Mammary epithelial cell (primary cell): Measurements from ENCODE around the gene RARRES1.

Source experiments
- EZH2 ChIP-seq: IDR thresholded peaks from 2 replicates; pipeline ENCODE4 v1.6.1; 2012; ENCODE audit warnings: low read length, inconsistent platforms, borderline replicate concordance
- TF ChIP-seq, protein P1 (sequence below), 2 donors: IDR thresholded peaks in 1 of 2; conservative IDR thresholded peaks in 1 of 2; 2 replicates each; pipeline ENCODE4 v1.5.1; 2011 to 2012; ENCODE audit warnings: inconsistent platforms in 2 of 2, low read length in 2 of 2, mild to moderate bottlenecking in 2 of 2, control low read depth in 1 of 2, low read depth in 1 of 2; ENCODE audit not compliant: insufficient read depth in 1 of 2; ENCODE audit errors: extremely low read depth in 1 of 2

DNA sequence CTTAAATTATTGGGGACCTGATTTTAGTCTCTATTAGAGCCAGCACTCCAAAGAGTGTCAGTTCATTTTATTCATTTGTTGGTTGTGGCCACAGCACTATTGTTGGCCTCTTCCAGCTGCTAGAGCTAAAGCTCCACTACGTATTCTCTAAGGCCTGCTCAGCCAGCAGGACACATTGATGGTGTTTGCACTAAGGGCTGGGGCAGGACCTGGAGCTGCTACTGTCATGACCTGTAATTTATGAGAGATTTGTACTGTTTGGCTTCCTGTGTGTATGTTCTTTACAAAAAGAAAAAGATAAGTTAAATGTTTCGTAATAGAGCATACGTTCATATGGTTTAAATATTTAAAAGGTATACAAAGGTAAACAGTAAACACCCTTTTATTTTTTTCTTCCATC, 79.8 kb downstream of the RARRES1 start:
- TF ChIP-seq, protein P1, sequence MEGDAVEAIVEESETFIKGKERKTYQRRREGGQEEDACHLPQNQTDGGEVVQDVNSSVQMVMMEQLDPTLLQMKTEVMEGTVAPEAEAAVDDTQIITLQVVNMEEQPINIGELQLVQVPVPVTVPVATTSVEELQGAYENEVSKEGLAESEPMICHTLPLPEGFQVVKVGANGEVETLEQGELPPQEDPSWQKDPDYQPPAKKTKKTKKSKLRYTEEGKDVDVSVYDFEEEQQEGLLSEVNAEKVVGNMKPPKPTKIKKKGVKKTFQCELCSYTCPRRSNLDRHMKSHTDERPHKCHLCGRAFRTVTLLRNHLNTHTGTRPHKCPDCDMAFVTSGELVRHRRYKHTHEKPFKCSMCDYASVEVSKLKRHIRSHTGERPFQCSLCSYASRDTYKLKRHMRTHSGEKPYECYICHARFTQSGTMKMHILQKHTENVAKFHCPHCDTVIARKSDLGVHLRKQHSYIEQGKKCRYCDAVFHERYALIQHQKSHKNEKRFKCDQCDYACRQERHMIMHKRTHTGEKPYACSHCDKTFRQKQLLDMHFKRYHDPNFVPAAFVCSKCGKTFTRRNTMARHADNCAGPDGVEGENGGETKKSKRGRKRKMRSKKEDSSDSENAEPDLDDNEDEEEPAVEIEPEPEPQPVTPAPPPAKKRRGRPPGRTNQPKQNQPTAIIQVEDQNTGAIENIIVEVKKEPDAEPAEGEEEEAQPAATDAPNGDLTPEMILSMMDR (conservative IDR thresholded peaks at IDR 0.05 in 1 of 2, IDR thresholded peaks at IDR 0.05 in 1 of 2; ENCODE audit: extremely low read depth in 1 of 2, insufficient read depth in 1 of 2, low read depth in 1 of 2, low read length in 2 of 2) = no peak
- TF ChIP-seq EZH2 = no peak
